ENCODE measurements around the gene HSD17B12. TPM values are rescaled to one million over a fixed set of nuclear protein-coding genes. Genes with fewer than 3 reads are reported as not detected.

The HSD17B12 gene
- total and polyA plus RNA-seq, 2 of the 4 experiments (the other 2 are of a cell fraction): 38.0 to 44.6 TPM

- no peak overlapping the region for H3K4me2 ChIP-seq (ENCODE audit: low read depth, low read length)
- no peak overlapping the region for H3K14ac ChIP-seq (replicated peaks; ENCODE audit: low read depth, low read length)
- no peak overlapping the region for H2BK20ac ChIP-seq (ENCODE audit: low read depth, low read length)
- H2BK120ac ChIP-seq (ENCODE audit: low read depth, low read length): no peak overlapping the region
- no TSS peak for BruUV-seq (replicated peaks)
- peaks cover 6 to 8% of the 10 kb centered on the region in 2 experiments; a peak in 3 of 4 replicates for H3K79me1 ChIP-seq (ENCODE audit: low read depth in 1 of 2, low read length in 2 of 2)
- H3K4me3 ChIP-seq (ENCODE audit: insufficient read depth, low read depth, low read length): no peak overlapping the region
- DNase-seq (no peak), ATAC-seq (ENCODE audit: low read depth) (no peak)
- whole genome bisulfite sequencing, 2 experiments (ENCODE audit: extremely low coverage in 2 of 2, insufficient read length in 1 of 2): no CpG with 5 or more reads among the region's 2 CpGs
- H3K27me3 ChIP-seq (ENCODE audit: control insufficient read depth, insufficient read depth, low read length): peaks cover 3% of the 10 kb centered on the region
- no peak overlapping the region for H4K8ac ChIP-seq (ENCODE audit: low read depth in 2 of 2, low read length in 2 of 2)
- H3K4ac ChIP-seq (ENCODE audit: low read depth, low read length): no peak overlapping the region
- no peak overlapping the region for H3K9ac ChIP-seq (ENCODE audit: low read depth, low read length)
- no peak overlapping the region for H3K27ac ChIP-seq (ENCODE audit: insufficient read depth, low read length)
- no peak for TF ChIP-seq BHLHE40 (IDR thresholded peaks at IDR 0.05; ENCODE audit: low read depth, low read length)
- H4K20me1 ChIP-seq (ENCODE audit: insufficient read depth, low read length): no peaks in the 10 kb centered on the region
- no peak overlapping the region for H4K5ac ChIP-seq (ENCODE audit: low read depth, low read length)
- in situ Hi-C loops (cut with MboI; ENCODE audit: low sequenced_read_pairs) (no loop called here), dilution Hi-C loops (cut with HindIII; ENCODE audit: low sequenced_read_pairs, unreplicated experiment) (no loop called here), intact Hi-C loops (cut with micrococcal nuclease) (no loop called here)
- ChIA-PET CTCF (interaction anchor here (0.8 to 1.3 kb wide), 2 partner anchors 126 to 174 kb away, joined by 3 read pairs; no protein-coding TSS in a partner anchor), POLR2A (ENCODE audit: unreplicated experiment) (no interaction called here)
- H3K18ac ChIP-seq (ENCODE audit: low read depth, low read length): no peak overlapping the region
- no peak overlapping the region for H3K23ac ChIP-seq (ENCODE audit: low read depth, low read length)
- no peak overlapping the region for H2BK5ac ChIP-seq (ENCODE audit: low read depth, low read length, poor library complexity, severe bottlenecking)
- H3K4me1 ChIP-seq (ENCODE audit: control insufficient read depth, insufficient read depth, low read length): no peaks in the 10 kb centered on the region
- no peaks in the 10 kb centered on the region for H3K9me3 ChIP-seq (ENCODE audit: control insufficient read depth, insufficient read depth, low read length)
- H2AK5ac ChIP-seq (ENCODE audit: low read depth, low read length): no peak overlapping the region
- H3K36me3 ChIP-seq (ENCODE audit: control insufficient read depth, insufficient read depth, low read length): no peaks in the 10 kb centered on the region
- no peak overlapping the region for H4K91ac ChIP-seq (ENCODE audit: insufficient read depth, low read depth, low read length)
- no peak overlapping the region for H2BK15ac ChIP-seq (ENCODE audit: low read depth, low read length)
- no peak overlapping the region for H3K56ac ChIP-seq (ENCODE audit: extremely low read depth, insufficient read depth, low read length)
- H2AK9ac ChIP-seq (replicated peaks; ENCODE audit: low read depth, low read length, poor library complexity): no peak overlapping the region
- H3K9me1 ChIP-seq (ENCODE audit: insufficient read depth, low read length): no peaks in the 10 kb centered on the region
- no peak overlapping the region for H2AFZ ChIP-seq (replicated peaks; ENCODE audit: low read length, poor library complexity)
These were observed 3.6 kb upstream of the HSD17B12 start for GRCh38 chr11:43676933-43677332.

Data from IMR-90 (cell line).